Choroid plexus epithelial cell (primary cell): ENCODE data around the gene EVL.

Source experiments
- DNase-seq: peaks from one replicate; pipeline ENCODE4 v3.0.0-alpha.2; 2010; ENCODE audit warnings: low read depth
- H3K4me3 ChIP-seq: 2 replicates; pipeline ENCODE4 v1.5.1; 2011; ENCODE audit warnings: low read depth, mild to moderate bottlenecking, control low read depth, low read length, moderate library complexity
- CTCF ChIP-seq: conservative IDR thresholded peaks from 2 replicates; pipeline ENCODE4 v1.5.1; 2011; ENCODE audit warnings: low read depth, mild to moderate bottlenecking, control low read depth, inconsistent platforms, low read length, moderate library complexity

Gene EVL

GRCh38 chr14:100134586-100134985 is 69.4 kb downstream of the EVL start:
- no peak for TF ChIP-seq CTCF
- H3K4me3 ChIP-seq: no peak overlapping the region
- DNase-seq: no peak

GRCh38 chr14:100135073-100135472 is 69.9 kb downstream of the EVL start:
- DNase-seq: no peak
- H3K4me3 ChIP-seq: no peak overlapping the region
- TF ChIP-seq CTCF: no peak

- no peak for TF ChIP-seq CTCF
- H3K4me3 ChIP-seq: no peak overlapping the region
- no peak for DNase-seq
These were observed 70.6 kb downstream of the EVL start for GRCh38 chr14:100135784-100136183.

- DNase-seq: no peak
- TF ChIP-seq CTCF: no peak
- no peak overlapping the region for H3K4me3 ChIP-seq
These were observed 72.0 kb downstream of the EVL start for GRCh38 chr14:100137173-100137572.

- TF ChIP-seq CTCF: no peak
- H3K4me3 ChIP-seq: no peak overlapping the region
These were observed 73.0 kb downstream of the EVL start for GRCh38 chr14:100138082-100138787.

GRCh38 chr14:100138955-100139354 is 73.7 kb downstream of the EVL start:
- H3K4me3 ChIP-seq: no peak overlapping the region
- TF ChIP-seq CTCF: no peak
- DNase-seq: no peak

More at GRCh38 chr14:100138082-100138787, 73.0 kb downstream of the EVL start:
- no peak for DNase-seq

- H3K4me3 ChIP-seq: no peak overlapping the region
- DNase-seq: peak; percentile 38
- TF ChIP-seq CTCF: peak; percentile 35
These were observed 75.3 kb downstream of the EVL start for GRCh38 chr14:100140452-100141078.
